Kidney epithelial cell (primary cell): ENCODE data around the gene RARB. TPM values are rescaled to one million over a fixed set of nuclear protein-coding genes. Genes with fewer than 3 reads are reported as not detected.

Experiments
- DNase-seq: peaks from one replicate; pipeline ENCODE4 v3.0.0-alpha.2; 2010; ENCODE audit warnings: low read depth
- H3K27me3 ChIP-seq: 2 replicates; pipeline ENCODE4 v1.6.0; 2011; ENCODE audit warnings: low read length; ENCODE audit not compliant: control insufficient read depth, insufficient read depth
- H3K36me3 ChIP-seq: 2 replicates; pipeline ENCODE4 v1.5.1; 2011; ENCODE audit warnings: low read length; ENCODE audit not compliant: control insufficient read depth, insufficient read depth
- H3K4me3 ChIP-seq: 2 replicates; pipeline ENCODE4 v1.5.1; 2011; ENCODE audit warnings: low read depth, mild to moderate bottlenecking, control low read depth, low read length
- CTCF ChIP-seq: IDR thresholded peaks from 2 replicates; pipeline ENCODE4 v1.5.1; 2011; ENCODE audit warnings: mild to moderate bottlenecking, moderate library complexity, low read length, control low read depth, inconsistent platforms; ENCODE audit not compliant: insufficient read depth, poor library complexity, severe bottlenecking
- total RNA-seq: library from RNA; depleted of rRNA; stranded (reverse); fragments of >200 nt; gene quantifications from 2 replicates; pipeline ENCODE4 v1.2.3, GENCODE V29; 2015

RARB gene
- total RNA-seq, result 1.8 and 3.6 TPM in 2 replicates

- Histone ChIP-seq H3K27me3 (no peaks in the 10 kb centered on the region), H3K36me3 (no peaks in the 10 kb centered on the region), H3K4me3 (peak within 1 kb of the TSS; percentile 50)
- no peak for TF ChIP-seq CTCF
- DNase-seq, result peak; percentile 68
Observed at GRCh38 chr3:25427942-25428788, at the start of gene RARB. Gene RARB (plus strand): TSS chr3:25428263. CDS start chr3:25428732, 469 bp downstream.

- TF ChIP-seq CTCF, result no peak
- no peak overlapping the region for H3K4me3 ChIP-seq
- H3K36me3 ChIP-seq, result no peaks in the 10 kb centered on the region
- DNase-seq, result no peak
- H3K27me3 ChIP-seq, result no peaks in the 10 kb centered on the region
Observed at GRCh38 chr3:25378786-25379311, 49.2 kb upstream of the RARB start.

GRCh38 chr3:25380222-25380739 is 47.8 kb upstream of the RARB start:
- no peak for TF ChIP-seq CTCF

GRCh38 chr3:25381083-25381482 is 47.0 kb upstream of the RARB start:
- Histone ChIP-seq H3K27me3 (no peaks in the 10 kb centered on the region), H3K36me3 (no peaks in the 10 kb centered on the region), H3K4me3 (no peak overlapping the region)
- DNase-seq, result no peak
- no peak for TF ChIP-seq CTCF

More at GRCh38 chr3:25380222-25380739, 47.8 kb upstream of the RARB start:
- no peaks in the 10 kb centered on the region for H3K27me3 ChIP-seq
- no peak for DNase-seq
- no peak overlapping the region for H3K4me3 ChIP-seq
- H3K36me3 ChIP-seq, result no peaks in the 10 kb centered on the region

GRCh38 chr3:25384471-25384870 is 43.6 kb upstream of the RARB start:
- no peaks in the 10 kb centered on the region for H3K27me3 ChIP-seq
- no peak for DNase-seq
- H3K4me3 ChIP-seq, result no peak overlapping the region
- no peak for TF ChIP-seq CTCF
- no peaks in the 10 kb centered on the region for H3K36me3 ChIP-seq
